H1 (cell line): Measurements from ENCODE around the gene NUP210. TPM values are rescaled to one million over a fixed set of nuclear protein-coding genes. Genes with fewer than 3 reads are reported as not detected.

Experiments
- CREB1 ChIP-seq: IDR thresholded peaks from 2 replicates; pipeline ENCODE4 v1.6.1; 2012; ENCODE audit warnings: inconsistent platforms
- FOSL1 ChIP-seq: IDR thresholded peaks from 2 replicates; pipeline ENCODE4 v1.6.1; 2011; ENCODE audit warnings: mild to moderate bottlenecking, low read depth, low read length, moderate library complexity; ENCODE audit not compliant: insufficient read depth
- GABPA ChIP-seq: IDR thresholded peaks from 2 replicates; pipeline ENCODE4 v1.6.1; 2011; ENCODE audit warnings: mild to moderate bottlenecking, low read length, moderate library complexity, borderline replicate concordance; ENCODE audit not compliant: insufficient read depth
- HDAC2 ChIP-seq, 2 experiments: fragments of 300-600 bp in 1 of 2; sonication (generic) in 1 of 2; IDR thresholded peaks; 2 replicates each; pipeline ENCODE4 v1.6.1; 2011 to 2012; ENCODE audit warnings: low read depth in 2 of 2, low read length in 2 of 2, mild to moderate bottlenecking in 2 of 2, moderate library complexity in 2 of 2, borderline replicate concordance in 1 of 2, inconsistent platforms in 1 of 2
- JUN ChIP-seq: IDR thresholded peaks from 2 replicates; pipeline ENCODE4 v1.6.1; 2011; ENCODE audit warnings: low read depth, mild to moderate bottlenecking, improper control_type of control experiment, low read length
- RFX5 ChIP-seq: IDR thresholded peaks from 2 replicates; pipeline ENCODE4 v1.6.1; 2011; ENCODE audit warnings: low read depth, low read length, improper control_type of control experiment, borderline replicate concordance
- RNF2 ChIP-seq: fragments of 200-900, 300-1000 bp; sonication (generic); IDR thresholded peaks from 2 replicates; pipeline ENCODE4 v1.7.1; 2016; ENCODE audit warnings: borderline replicate concordance, low read depth, mild to moderate bottlenecking, antibody characterized with exemption, low read length; ENCODE audit not compliant: poor library complexity, severe bottlenecking; ENCODE audit errors: missing control alignments
- TAF7 ChIP-seq: optimal IDR thresholded peaks from 2 replicates; pipeline ENCODE3; 2011; ENCODE audit warnings: low read depth, mild to moderate bottlenecking, inconsistent platforms, low read length, moderate library complexity, borderline replicate concordance
- TCF12 ChIP-seq: IDR thresholded peaks from 2 replicates; pipeline ENCODE4 v1.6.1; 2011; ENCODE audit warnings: low read depth, mild to moderate bottlenecking, low read length
- TEAD4 ChIP-seq: IDR thresholded peaks from 2 replicates; pipeline ENCODE4 v1.6.1; 2012; ENCODE audit warnings: low read depth, low read length, inconsistent platforms, mixed read lengths
- polyA plus RNA-seq, 7 experiments: library from polyadenylated mRNA; depleted of rRNA in 3 of 7; stranded (reverse) in 5 of 7; unstranded in 2 of 7; fragments of >200 nt in 5 of 7; fragments of 200-250 nt in 2 of 7; gene quantifications; 1 replicate in 5 of 7; 2 replicates in 1 of 7; 4 replicates in 1 of 7; pipeline versions ENCODE4 v1.2.1 to v1.2.3, GENCODE V29; 2011 to 2013; ENCODE audit warnings: missing spikeins in 2 of 7, mixed read lengths in 2 of 7
- total RNA-seq: library from RNA; stranded (reverse); fragmentation: NEBNext Ultra II Directional; extraction: Animal tissue kit (Norgen Biotek cat#: 25700); gene quantifications from 2 replicates; pipeline ENCODE4 v1.2.1, GENCODE V29; 2021

Gene NUP210
- total and polyA plus RNA-seq, 2 of the 8 experiments (the other 6 are each of a cell fraction or from before 2014, with no cell fraction given), result 51.0 to 53.7 TPM

DNA sequence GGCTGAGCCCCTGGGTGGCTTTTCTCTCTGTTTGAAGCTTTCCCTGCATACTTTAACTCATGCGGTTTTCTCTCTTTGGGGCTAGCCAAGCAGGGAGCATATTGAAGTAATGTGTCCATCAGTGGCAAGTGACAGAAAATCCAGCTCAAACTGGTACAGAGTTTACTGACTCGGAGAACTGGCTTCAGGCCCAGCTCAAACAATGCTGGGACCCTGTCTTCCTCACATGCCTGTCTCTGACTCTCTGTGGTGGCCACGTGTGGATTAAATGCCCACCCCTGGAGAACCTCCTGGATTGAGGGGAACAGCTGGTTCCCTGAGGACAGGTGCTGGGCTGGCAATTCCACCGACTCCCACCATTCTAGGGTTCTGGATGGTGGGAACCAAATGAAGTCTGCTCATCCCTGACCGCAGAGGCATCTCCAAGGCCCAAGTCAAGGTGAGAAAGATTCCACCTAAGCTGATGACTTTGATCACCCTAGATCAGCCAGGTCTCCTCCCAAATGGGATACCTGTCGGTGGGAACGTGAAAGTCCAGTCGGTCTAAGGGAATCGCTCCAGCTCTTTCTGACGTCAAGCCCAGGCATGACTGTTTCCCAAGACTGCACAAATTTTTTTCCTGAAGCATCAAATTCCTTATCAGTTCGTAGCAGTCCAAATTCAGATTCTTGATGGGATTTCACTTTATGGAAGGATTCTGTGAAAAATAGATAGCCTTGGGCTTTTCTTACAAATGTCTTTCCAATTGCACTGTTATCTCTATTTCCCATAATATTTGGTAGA is 43.7 kb upstream of the NUP210 start (continued):
- no peak for TF ChIP-seq HDAC2 (IDR thresholded peaks at IDR 0.05; ENCODE audit: borderline replicate concordance in 1 of 2, low read depth in 2 of 2, low read length in 2 of 2)
- TF ChIP-seq GABPA, result no peak
- TF ChIP-seq RFX5, result no peak
- TF ChIP-seq FOSL1, result no peak
- TF ChIP-seq TCF12, result no peak
- TF ChIP-seq CREB1, result no peak
- TF ChIP-seq TEAD4, result no peak
- TF ChIP-seq TAF7, result no peak
- TF ChIP-seq JUN, result no peak
- TF ChIP-seq RNF2, result no peak
